GM19035 (cell line): ENCODE results near the gene UBAC1.
A peak's percentile ranks its signal among the peaks of the same experiment; 100 is the strongest.
"Not testable (repeated sequence)": the region's sequence is repeated elsewhere in the genome, so short reads cannot be mapped to it uniquely, and the experiment has no call there.

Source experiments
- ATAC-seq: cut with Tn5 transposase; IDR thresholded peaks from one replicate; pipeline ENCODE4 v1.9.1; 2021; ENCODE audit not compliant: unreplicated experiment

Gene UBAC1

DNA sequence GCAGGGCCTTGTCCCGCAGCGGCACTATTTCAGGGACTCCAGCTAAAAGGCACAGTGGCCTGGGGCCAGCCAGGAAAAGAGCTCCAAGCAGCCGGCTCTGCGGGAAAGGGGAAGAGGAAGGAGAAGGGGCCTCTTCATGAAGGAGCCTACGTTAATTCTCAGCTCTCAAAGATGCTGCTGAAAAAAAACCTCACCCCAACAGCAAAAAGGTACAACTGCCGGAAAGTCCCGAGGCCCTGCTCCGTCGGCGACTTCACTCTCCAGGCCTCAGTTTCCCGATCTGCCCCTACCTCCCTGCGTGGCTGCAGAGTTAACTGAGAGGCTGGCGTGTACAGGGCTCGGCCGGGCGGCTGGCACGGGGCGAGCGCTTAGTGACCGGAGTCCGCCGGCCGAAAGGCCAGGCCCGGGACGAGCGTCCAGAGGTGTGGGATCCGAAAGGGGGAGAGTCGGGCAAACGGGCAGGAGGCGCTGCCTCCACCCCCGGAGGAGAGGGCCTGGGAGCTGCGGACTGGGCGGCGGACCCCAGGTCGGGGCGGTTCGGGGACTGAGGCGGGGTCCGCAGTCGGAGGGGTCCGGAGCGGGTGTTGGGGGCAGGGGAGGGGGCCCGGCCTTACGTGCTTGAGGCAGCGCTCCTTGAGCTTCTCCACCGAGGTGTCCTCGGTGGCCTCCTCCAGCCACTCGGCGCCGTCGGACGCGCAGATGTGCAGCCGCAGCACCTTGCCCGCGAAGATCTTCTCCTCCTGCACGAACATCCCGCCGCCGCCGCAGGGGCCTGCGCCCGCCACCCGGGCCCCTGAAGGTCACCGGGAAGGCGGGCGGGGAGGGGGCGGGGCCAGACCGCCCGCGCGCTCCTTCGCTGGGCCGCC is 529 bp downstream of the UBAC1 start:
- ATAC-seq, result peak; percentile 24

DNA sequence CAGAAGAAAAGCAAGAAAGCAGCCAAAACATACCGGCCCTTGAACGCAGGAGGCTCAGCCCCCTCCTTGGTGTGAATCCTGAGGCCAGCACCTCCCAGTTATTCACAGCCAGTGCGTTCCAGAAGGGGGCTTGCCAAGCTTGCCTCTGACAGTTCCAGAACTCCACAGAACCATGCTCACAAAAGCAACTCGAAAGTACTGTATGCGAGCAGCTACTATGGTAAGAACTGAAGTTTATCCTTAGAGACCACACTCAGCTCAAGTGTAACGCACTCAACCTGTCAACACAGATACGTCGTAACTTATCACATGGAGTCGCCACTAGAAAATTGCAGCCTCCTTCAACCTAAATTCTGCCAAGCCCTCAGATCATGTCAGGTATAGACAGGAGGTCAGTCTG is 1.4 kb downstream of the UBAC1 start:
- no peak for ATAC-seq

DNA sequence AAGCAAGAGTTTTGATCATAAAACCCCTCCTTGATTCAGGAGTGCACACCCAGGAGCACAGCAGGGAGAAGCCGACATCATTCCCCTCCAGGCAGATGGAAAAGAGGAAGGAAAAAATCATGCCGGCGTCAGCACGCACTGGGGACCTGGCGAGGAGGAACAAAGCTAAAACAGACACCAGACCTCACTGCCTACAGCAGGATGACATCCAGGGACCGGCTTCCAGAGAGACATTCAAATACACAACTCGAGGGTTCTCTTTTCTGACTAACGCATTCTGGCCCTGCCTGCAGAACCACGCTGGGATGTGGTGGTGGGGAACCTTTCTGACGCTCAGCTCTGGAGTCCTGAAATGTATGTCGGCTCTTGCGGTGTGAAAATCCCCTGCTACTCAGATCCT is 2.7 kb downstream of the UBAC1 start:
- ATAC-seq, result no peak

DNA sequence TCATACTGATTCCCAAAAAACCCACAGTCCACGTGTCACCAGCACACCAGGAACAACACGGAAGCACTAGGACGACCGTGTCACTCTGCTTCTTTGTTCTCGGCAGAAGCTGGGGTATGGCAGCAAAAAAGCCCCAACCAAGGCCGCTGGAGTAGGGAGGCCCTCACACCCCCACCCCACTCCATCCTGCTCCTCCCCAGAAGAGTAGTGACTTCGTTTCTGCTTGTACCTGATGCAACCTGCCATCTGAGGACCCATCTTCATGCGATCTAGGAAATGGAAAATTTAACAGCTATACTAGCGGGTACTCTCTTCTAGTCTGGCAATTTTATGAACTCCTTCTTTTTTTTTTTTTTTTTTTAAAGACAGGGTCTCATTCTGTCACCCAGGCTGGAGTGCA is 3.7 kb downstream of the UBAC1 start:
- ATAC-seq, result no peak

DNA sequence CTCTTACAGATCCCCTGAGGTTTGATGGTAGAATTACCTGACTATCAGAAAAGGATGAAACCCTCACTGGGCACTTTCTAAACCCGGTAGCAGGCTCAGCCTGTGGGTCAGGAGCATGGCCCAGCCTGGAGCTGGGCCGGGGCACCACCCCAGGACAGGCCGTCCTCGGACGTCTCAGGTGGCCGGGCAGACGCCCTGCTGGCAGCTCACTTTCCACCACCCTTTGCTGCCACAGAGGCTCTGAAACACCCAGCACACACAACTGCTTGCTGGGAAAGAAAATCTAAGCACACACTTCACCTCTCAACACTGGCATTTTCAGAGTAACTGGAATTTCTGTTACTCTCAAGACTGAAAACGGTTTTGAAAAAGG is 4.4 kb downstream of the UBAC1 start:
- no peak for ATAC-seq

DNA sequence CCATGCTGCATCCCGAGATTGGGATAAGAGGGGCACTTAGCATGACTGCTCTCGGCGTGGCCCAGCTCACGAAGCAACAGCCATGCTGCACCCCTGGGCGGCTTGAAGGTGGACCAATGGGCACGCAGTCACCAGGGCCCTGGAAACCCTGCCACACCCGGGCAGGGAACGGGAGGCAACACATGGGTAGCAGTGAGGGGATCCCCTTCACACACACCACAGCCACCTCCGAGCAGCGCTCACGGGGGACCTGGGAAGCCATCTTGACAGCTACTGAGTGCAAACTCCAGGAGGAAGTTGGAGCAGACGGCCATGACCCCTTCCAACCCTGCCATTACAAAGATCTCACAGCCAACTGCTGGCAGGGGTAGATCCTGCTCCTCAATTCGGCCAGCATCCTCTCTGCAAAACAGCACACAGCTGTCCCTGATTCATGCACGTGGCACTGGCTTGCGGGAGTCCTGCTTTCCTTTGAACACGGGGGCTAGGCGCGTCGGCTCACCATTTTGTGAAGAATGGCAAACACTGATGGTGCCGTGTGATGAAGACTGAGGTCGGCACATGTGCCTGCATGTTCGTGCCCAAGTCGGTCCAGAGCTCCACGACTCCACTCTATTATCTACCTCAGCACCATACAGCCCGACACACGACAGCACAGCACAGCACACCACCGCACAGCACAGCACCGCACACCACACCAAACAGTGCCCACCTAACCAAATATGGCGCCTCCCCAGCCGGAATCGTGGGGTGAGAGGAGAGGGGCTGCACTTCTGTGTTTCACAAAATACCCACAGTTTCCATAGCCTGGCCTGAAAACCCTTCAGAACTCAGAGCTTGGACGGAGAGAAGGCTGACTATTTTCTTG is 5.0 kb downstream of the UBAC1 start:
- ATAC-seq, result no peak

DNA sequence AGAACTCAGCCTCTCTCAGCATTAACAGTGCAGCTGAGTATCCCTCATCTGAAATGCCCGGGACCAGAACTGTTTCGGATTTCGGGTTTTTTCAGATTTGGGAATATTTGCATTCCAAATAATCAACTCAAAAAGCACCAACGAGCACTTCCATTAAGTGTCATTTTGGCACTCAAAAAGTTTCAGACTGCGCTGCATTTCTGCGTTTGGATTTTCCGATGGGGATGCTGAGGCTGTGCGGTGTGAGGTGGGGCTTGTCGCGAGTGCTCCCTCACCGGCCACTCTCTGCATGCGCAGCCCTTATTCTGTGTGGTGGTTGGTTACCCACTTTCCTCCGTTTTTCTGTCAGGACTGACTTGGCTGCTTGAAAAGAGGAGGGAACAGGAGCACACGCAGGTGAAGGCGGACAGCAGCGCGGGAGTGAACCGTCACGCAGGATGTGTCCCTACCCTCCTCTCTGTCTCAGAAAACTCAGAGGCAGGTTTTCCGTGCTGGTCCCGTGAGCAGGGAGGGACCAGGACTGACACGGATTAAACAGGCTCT is 8.4 kb downstream of the UBAC1 start:
- no peak for ATAC-seq

DNA sequence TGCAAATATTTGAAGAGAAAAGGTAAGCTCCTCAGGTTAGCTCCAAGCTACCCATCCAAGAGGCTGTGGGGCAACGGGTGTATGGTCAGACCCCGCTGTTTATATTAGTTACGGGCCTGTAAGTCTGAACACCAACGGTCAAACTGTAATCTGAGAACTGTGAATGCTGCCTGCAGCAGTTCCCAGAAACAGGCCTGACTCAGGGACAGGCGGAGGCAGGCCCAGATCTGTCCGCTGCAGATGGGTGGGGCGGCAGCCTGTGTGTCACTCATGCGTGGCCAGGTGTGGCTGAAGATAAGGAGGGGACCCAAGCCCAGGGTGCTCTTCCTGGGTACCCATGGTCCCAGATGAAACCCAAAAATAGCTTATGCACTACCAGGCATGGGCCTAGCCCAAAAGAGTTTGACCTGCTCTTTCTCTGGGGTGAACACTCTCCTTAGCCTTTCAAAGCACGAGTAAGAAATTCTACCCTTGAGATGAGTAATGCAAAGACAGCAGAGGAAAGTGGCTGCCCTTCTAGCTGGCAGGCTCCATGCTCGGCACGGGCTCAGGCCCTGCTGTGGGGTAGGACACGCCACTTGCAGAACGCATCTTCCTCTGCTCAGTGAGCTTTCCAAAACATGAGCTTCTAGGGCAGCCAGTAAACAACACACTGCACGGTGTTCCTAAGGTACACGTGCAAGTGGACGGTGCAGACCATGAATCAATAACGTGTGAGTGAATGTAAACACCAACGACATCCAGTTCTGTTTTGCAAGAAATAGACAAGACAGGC is 9.1 kb downstream of the UBAC1 start:
- no peak for ATAC-seq

DNA sequence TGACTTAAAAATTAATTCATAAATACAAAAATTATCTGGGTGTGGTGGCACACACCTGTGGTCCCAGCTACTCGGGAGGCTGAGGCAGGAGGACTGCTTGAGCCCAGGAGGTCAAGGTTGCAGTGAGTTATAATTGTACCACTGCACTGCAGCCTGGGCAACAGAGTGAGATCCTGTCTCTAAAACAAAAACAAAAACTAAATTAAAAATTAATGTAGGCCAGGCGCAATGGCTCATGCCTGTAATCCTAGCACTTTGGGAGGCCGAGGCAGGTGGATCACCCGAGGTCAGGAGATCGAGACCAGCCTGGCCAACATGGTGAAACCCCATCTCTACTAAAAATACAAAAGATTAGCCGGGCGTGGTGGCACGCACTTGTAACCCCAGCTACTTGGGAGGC is 9.9 kb downstream of the UBAC1 start:
- not testable (repeated sequence) for ATAC-seq

DNA sequence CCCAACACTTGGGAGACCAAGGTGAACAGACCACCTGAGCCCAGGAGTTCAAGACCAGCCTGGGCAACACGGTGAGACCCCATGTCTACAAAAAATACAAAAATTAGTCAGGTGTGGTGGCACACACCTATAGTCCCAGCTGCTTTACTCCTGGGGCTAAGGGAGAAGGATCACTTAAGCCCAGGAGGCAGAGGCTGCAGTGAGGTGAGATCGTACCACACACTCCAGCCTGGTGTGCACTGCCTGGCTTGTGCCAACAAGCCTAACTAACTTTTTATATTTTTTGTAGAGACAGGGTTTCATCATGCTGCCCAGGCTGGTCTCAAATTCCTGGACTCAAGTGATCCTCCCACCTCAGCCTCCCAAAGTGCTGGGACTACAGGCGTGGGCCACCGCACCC is 10.3 kb downstream of the UBAC1 start:
- ATAC-seq, result not testable (repeated sequence)

DNA sequence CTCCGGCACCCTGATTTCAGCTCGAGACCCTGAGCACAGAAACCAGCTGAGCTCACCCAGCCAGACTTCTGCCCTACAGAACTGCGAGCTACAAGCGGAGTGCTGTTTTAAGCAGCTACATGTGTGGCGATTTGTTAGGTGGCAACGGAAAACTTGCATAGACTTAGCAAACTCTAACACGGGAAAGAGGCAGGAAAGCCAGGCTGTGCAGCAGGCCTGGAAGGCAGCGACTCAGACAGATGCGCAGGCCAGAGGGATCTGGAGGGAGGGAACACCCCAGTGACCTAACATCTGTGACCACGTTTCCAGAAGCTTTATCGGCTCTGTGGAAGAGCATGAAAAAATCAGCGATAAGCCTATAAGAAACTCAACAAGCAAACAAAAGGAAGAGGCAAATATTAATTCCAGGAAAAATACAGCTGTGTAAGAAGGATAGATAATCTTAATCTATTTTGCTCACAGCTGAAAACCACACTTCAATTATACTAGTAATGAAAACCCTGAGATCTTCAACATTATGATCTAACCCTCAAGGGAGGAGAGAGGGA is 11.0 kb downstream of the UBAC1 start:
- no peak for ATAC-seq

DNA sequence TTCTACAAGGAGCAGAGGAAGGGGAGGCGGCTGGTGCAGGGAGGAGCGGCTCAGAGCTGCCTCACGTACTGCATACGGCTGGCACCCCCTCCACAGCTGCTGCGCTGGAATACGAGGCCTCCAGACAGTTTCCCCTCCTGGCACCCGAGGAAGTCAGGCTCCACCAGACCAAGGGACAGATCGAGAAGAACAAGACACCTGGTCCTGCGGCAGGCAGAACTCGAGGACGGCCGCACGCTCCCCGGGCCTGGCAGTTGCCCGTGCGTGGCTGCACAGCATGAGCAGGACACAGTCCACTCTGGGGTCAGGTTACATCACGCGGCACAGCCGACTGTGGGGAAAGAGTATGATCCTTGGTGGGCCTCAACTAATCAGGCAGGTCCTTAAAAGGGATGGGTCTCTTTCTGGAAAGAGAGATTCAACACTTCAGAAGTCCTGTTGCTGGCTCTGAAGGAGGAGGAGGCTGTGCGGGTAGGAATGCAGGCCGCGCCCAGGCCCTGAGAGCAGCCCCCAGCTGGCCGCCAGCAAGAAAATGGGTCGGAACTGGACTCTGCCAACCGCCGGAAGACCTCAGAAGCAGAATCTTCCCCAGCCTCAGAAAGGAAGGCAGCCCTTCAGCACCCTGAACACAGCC is 11.6 kb downstream of the UBAC1 start:
- no peak for ATAC-seq

DNA sequence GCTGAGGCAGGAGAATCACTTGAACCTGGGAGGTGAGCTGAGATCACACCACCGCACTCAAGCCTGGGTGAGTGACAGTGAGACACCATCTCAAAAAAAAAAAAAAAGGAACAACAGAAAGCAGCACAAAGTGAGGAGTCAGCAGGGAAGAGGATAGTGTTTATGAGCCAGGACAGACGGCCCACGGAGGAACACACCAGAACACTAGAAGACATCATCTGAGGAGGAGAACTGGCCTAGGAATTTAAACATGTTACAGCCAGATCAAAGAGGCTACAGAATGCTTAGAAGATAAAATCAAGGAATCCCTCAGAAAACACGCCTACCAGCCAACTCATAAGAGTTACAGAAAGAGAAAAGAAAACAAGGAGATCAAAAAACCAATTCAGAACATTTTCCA is 12.2 kb downstream of the UBAC1 start:
- no peak for ATAC-seq

DNA sequence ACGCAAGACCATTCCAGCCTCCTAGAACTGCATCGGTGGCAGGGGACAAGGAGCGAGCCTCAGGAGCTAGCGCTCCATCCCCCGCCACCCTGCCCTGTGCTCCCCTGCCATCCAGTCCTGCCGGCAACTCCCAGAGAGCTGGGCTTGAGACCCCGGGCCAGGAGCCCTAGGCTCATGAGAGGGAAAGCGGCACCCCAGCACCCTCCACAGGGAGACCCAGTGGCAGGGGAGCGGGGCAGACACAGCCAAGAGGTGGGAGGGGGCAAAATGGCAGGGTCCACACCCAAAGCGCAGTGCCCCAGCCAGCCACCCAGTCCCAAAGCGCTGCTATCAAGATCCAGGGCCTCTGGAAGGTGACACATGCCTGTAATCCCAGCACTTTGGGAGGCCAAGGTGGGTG is 12.7 kb downstream of the UBAC1 start:
- ATAC-seq, result no peak

DNA sequence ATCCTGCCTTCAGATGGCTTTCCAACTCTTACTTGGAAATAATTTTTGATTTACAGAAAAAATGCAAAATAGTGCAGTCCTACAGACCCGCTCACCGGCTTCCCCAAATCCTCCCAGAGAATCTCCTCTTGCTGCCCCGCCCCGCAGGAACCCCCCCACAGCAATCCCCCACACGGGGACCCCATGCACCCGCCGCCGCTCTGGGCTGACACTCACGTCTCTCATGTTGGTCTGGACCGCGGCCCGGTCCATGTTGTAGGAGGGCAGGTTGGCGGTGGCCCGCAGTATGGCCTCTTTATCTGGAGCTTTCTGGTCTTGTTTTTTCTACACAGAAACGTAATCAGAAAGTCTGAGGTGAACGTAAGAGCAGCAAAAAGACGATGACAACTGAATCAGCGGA is 13.6 kb downstream of the UBAC1 start:
- no peak for ATAC-seq

DNA sequence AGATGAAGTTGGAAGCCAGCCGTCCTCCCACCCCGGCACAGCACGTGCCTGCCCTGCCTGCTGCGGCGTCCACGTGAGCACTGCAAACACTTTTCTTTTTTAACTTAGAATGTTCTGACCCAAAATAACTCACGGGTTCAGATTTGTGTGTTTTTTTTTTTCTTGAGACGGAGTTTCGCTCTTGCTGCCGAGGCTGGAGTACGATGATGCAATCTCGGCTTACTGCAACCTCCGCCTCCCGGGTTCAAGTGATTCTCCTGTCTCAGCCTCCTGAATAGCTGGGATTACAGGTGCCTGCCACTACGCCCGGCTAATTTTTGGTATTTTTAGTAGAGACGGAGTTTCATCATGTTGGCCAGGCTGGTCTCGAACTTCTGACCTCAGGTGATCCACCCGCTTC is 14.1 kb downstream of the UBAC1 start:
- ATAC-seq, result not testable (repeated sequence)

DNA sequence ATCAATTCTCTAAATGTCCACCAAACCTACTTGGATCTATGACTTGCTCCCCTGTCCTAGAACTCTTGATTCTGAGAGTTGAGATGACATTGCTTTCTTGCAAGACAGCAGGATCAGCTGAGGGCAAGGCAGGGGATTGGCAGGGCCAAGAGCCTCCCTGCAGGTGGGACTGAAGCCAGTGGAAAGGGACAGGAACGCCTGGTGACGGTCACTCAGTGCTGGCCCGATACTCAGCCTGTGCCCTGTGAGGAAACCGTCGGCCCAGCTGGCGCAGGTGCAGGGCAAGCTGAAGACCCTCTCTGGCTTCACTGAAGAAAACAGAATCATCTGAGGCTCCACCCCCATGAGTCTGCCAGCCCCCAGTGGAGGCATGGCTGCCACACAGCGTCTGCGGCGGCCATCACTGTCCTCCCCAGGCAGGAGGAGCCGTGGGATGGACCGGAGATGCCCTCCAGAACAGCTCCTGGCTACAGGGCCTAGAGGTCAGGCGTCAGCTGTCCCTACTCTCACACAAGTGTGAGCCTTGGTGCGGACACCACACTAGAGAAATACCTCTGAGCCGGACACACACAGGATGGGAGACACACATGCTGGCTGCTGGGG is 14.7 kb downstream of the UBAC1 start:
- no peak for ATAC-seq

DNA sequence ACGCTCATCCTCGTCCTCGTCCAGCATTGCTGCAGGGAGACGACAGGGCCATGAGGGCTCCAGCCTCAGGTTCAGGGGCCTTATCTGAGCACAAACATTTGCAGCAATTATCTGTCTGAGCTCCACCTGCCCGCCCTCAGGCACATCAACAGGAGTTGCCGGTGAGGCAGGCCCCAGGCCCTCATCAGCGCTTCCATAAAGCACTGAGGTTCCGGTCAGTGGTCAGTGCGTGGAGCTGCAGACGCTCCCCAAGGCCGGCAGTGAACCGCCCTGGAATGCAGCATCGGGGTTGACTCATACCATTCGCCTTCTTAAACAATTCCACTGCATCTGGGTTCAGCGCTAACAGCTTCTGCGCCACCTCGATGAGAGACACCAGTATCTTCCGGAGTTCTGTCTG is 15.2 kb downstream of the UBAC1 start:
- ATAC-seq, result no peak

DNA sequence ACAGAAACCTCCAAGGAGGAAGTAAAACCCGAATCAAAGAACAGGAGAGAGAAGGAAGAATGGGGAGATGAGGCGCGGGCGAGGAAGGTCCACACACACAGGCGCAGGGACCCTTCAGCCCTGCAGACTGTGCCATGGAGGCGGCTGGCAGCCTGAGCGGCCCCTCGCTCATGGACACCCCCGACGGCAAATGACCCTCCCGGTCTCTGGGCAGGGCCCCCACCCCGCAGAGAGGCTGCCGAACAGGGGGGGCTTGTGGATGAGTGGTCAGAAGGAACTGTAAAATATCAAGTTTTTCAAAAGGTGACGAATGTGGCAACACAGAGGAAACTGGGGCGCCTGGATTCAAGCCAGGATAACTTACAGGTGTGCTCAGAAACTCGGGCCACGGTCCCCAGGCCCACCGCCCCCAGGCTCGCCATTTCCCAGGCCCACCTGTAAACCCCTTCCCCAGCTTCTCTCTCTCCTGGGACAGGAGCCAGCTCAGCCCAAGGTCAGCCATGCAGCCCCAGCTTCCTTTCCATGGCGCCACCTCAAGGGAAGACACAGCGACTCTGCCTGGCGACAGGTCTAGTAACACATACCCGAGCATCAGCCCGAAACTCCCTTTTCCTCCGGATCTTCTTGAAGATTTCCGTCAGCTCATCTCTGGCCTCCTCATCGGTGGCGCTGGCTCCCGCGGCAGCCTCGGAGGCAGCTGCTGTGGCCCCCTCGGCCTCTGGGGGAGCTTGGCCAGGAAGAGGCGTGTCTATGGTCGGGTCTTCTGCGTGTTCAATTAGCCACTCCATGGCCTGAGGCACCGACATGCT is 16.5 kb downstream of the UBAC1 start:
- no peak for ATAC-seq
